Fibroblast of lung (primary cell): Measurements from ENCODE around the gene VCAM1. TPM values are rescaled to one million over a fixed set of nuclear protein-coding genes. Genes with fewer than 3 reads are reported as not detected.
A peak's percentile ranks its signal among the peaks of the same experiment; 100 is the strongest.

ENCODE experiments used
- DNase-seq, 2 donors: peaks; one replicate each; pipeline versions ENCODE4 v3.0.0 to v3.0.0-alpha.2; 2010; ENCODE audit warnings: low read depth in 2 of 2
- H2AFZ ChIP-seq: 2 replicates; pipeline ENCODE4 v1.5.1; 2012; ENCODE audit warnings: low read length, control low read depth, inconsistent platforms
- H3K27ac ChIP-seq: 2 replicates; pipeline ENCODE4 v1.5.1; 2011; ENCODE audit warnings: low read length, control low read depth; ENCODE audit not compliant: insufficient read depth
- H3K27me3 ChIP-seq: 2 replicates; pipeline ENCODE4 v1.5.1; 2011; ENCODE audit warnings: mild to moderate bottlenecking, low read length; ENCODE audit not compliant: control insufficient read depth, insufficient read depth
- H3K36me3 ChIP-seq: 2 replicates; pipeline ENCODE4 v1.5.1; 2011; ENCODE audit warnings: low read length; ENCODE audit not compliant: control insufficient read depth, insufficient read depth
- H3K4me1 ChIP-seq: 2 replicates; pipeline ENCODE4 v1.5.1; 2011; ENCODE audit warnings: low read length; ENCODE audit not compliant: control insufficient read depth, insufficient read depth; ENCODE audit errors: extremely low read depth
- H3K4me2 ChIP-seq: 2 replicates; pipeline ENCODE4 v1.5.1; 2011; ENCODE audit warnings: low read length, control low read depth; ENCODE audit not compliant: insufficient read depth; ENCODE audit errors: extremely low read depth
- H3K4me3 ChIP-seq, 4 experiments: fragments of 200-600 bp in 1 of 4; sonication (generic) in 1 of 4; replicated peaks in 1 of 4; 2 replicates each; pipeline ENCODE4 v1.5.1; 2011 to 2016; ENCODE audit warnings: low read length in 4 of 4, low read depth in 3 of 4, mild to moderate bottlenecking in 3 of 4, control low read depth in 2 of 4, inconsistent platforms in 1 of 4, mixed read lengths in 1 of 4; ENCODE audit not compliant: insufficient read depth in 1 of 4; ENCODE audit errors: control extremely low read depth in 1 of 4
- H3K79me2 ChIP-seq: 2 replicates; pipeline ENCODE4 v1.5.1; 2012; ENCODE audit warnings: mild to moderate bottlenecking, low read length, inconsistent platforms; ENCODE audit not compliant: control insufficient read depth, insufficient read depth
- H3K9ac ChIP-seq: 2 replicates; pipeline ENCODE4 v1.5.1; 2011; ENCODE audit warnings: mild to moderate bottlenecking, low read length, control low read depth; ENCODE audit not compliant: insufficient read depth
- H3K9me3 ChIP-seq: 2 replicates; pipeline ENCODE4 v1.5.1; 2012; ENCODE audit warnings: low read depth, low read length; ENCODE audit not compliant: control insufficient read depth, insufficient read depth
- H4K20me1 ChIP-seq: 2 replicates; pipeline ENCODE4 v1.5.1; 2011; ENCODE audit warnings: low read length; ENCODE audit not compliant: control insufficient read depth, insufficient read depth; ENCODE audit errors: extremely low read depth
- EZH2 ChIP-seq: IDR thresholded peaks from 2 replicates; pipeline ENCODE4 v1.5.1; 2012; ENCODE audit warnings: low read length, control low read depth, mild to moderate bottlenecking; ENCODE audit errors: missing control alignments
- polyA minus RNA-seq: library from RNA; depleted of rRNA, polyadenylated mRNA; stranded (reverse); fragments of >200 nt; gene quantifications from 2 replicates; pipeline ENCODE4 v1.2.3, GENCODE V29; 2011; ENCODE audit warnings: low replicate concordance
- polyA plus RNA-seq, 2 donors: library from polyadenylated mRNA; depleted of rRNA in 1 of 2; stranded (reverse) in 1 of 2; unstranded in 1 of 2; fragments of >200 nt; gene quantifications; 2 replicates each; pipeline ENCODE4 v1.2.1, GENCODE V29; 2011 to 2012; ENCODE audit warnings: missing spikeins in 1 of 2
- total RNA-seq: library from RNA; depleted of rRNA; stranded (reverse); fragments of >200 nt; gene quantifications from 2 replicates; pipeline ENCODE4 v1.2.1, GENCODE V29; 2014
- TF ChIP-seq, protein P1 (sequence below), 2 donors: IDR thresholded peaks in 1 of 2; conservative IDR thresholded peaks in 1 of 2; 1 replicate in 1 of 2; 2 replicates in 1 of 2; pipeline ENCODE4 v1.5.1; 2011 to 2012; ENCODE audit warnings: low read length in 2 of 2, control low read depth in 1 of 2, inconsistent platforms in 1 of 2, low read depth in 1 of 2, mild to moderate bottlenecking in 1 of 2

VCAM1 gene, protein sequence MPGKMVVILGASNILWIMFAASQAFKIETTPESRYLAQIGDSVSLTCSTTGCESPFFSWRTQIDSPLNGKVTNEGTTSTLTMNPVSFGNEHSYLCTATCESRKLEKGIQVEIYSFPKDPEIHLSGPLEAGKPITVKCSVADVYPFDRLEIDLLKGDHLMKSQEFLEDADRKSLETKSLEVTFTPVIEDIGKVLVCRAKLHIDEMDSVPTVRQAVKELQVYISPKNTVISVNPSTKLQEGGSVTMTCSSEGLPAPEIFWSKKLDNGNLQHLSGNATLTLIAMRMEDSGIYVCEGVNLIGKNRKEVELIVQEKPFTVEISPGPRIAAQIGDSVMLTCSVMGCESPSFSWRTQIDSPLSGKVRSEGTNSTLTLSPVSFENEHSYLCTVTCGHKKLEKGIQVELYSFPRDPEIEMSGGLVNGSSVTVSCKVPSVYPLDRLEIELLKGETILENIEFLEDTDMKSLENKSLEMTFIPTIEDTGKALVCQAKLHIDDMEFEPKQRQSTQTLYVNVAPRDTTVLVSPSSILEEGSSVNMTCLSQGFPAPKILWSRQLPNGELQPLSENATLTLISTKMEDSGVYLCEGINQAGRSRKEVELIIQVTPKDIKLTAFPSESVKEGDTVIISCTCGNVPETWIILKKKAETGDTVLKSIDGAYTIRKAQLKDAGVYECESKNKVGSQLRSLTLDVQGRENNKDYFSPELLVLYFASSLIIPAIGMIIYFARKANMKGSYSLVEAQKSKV
- total RNA-seq, result 14.9 and 21.8 TPM in 2 replicates
- 0.92 and 12.3 TPM in 2 replicates for polyA plus RNA-seq
- 0.45 and 9.6 TPM in 2 replicates for polyA plus RNA-seq (2012)
- 2.3 TPM in 1 of 2 replicates, not detected in the other for polyA minus RNA-seq

DNA sequence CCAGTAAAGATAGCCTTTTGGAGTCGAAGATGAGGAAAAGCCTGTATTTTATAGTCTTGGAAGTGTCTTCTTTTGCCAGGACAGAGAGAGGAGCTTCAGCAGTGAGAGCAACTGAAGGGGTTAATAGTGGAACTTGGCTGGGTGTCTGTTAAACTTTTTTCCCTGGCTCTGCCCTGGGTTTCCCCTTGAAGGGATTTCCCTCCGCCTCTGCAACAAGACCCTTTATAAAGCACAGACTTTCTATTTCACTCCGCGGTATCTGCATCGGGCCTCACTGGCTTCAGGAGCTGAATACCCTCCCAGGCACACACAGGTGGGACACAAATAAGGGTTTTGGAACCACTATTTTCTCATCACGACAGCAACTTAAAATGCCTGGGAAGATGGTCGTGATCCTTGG is at the start of gene VCAM1:
Gene VCAM1, plus strand, starts transcription at position 253 of the 400 bp plus-strand sequence. Its CDS starts 119 bp downstream, at position 372.
- Histone ChIP-seq H2AFZ (no peak within 1 kb of the TSS), H3K9me3 (no peaks in the 10 kb centered on the region), H3K27ac (no peak within 1 kb of the TSS), H3K4me2 (peak within 1 kb of the TSS; percentile 13), H4K20me1 (no peaks in the 10 kb centered on the region), H3K4me1 (peaks cover 2% of the 10 kb centered on the region), H3K4me3 (peak within 1 kb of the TSS in 1 of 4 experiments; percentile 57), H3K36me3 (no peaks in the 10 kb centered on the region), H3K27me3 (no peaks in the 10 kb centered on the region), H3K79me2 (no peaks in the 10 kb centered on the region), H3K9ac (no peak within 1 kb of the TSS)
- no peak for DNase-seq
- no peak for TF ChIP-seq EZH2
- TF ChIP-seq, protein P1, sequence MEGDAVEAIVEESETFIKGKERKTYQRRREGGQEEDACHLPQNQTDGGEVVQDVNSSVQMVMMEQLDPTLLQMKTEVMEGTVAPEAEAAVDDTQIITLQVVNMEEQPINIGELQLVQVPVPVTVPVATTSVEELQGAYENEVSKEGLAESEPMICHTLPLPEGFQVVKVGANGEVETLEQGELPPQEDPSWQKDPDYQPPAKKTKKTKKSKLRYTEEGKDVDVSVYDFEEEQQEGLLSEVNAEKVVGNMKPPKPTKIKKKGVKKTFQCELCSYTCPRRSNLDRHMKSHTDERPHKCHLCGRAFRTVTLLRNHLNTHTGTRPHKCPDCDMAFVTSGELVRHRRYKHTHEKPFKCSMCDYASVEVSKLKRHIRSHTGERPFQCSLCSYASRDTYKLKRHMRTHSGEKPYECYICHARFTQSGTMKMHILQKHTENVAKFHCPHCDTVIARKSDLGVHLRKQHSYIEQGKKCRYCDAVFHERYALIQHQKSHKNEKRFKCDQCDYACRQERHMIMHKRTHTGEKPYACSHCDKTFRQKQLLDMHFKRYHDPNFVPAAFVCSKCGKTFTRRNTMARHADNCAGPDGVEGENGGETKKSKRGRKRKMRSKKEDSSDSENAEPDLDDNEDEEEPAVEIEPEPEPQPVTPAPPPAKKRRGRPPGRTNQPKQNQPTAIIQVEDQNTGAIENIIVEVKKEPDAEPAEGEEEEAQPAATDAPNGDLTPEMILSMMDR (conservative IDR thresholded peaks at IDR 0.05 in 1 of 2, IDR thresholded peaks at IDR 0.05 in 1 of 2; ENCODE audit: low read depth in 1 of 2, low read length in 2 of 2), result no peak

DNA sequence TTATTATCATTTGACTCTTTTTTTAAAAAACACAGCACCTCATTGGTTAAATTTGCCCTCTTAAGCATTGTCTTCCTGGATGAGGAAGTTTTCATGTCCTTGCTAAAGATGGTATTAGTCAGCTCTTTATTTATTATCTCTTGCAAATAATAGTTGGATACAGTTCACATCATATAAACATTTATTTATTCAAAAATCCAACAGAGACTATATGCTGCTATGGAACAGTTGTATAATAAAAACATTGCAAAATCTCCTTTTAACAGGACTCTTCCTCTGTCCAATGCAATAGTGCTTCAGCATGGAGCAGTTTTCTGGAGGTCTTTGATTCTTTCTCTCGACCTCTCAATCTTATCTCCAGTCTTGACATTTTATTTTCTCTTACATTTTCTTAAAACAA is 49.5 kb upstream of the VCAM1 start:
- Histone ChIP-seq H3K4me2 (no peak overlapping the region), H3K27me3 (no peaks in the 10 kb centered on the region), H3K79me2 (no peaks in the 10 kb centered on the region), H2AFZ (no peak overlapping the region), H3K4me1 (no peaks in the 10 kb centered on the region), H4K20me1 (no peaks in the 10 kb centered on the region), H3K9me3 (no peaks in the 10 kb centered on the region), H3K4me3 (no peak overlapping the region), H3K9ac (no peak overlapping the region), H3K36me3 (no peaks in the 10 kb centered on the region), H3K27ac (no peak overlapping the region)
- peak in 1 of 2 donors; percentile 47 for DNase-seq
- no peak for TF ChIP-seq EZH2
- TF ChIP-seq, protein P1 (conservative IDR thresholded peaks at IDR 0.05 in 1 of 2, IDR thresholded peaks at IDR 0.05 in 1 of 2; ENCODE audit: low read depth in 1 of 2, low read length in 2 of 2), result no peak

DNA sequence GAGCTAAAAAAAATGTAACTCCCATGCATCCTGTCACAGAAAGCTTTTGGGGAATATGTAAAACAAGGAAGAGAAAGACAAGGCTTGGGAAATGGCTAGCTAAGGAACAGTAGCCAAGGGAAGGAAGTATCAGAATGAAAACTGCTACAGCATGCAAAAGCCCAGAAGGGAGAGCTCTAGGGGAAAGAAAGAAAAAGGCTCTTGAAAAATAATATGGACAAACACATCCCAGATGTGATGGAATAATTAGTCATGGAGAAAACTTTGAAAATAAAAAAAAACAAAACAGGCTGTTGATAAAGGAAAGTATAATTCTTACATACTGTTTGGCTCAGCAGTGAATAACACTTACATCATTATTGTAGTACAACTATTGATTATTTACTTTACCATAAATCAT is 47.9 kb upstream of the VCAM1 start:
- Histone ChIP-seq H3K9ac (no peak overlapping the region), H3K4me2 (no peak overlapping the region), H3K4me1 (no peaks in the 10 kb centered on the region), H3K27me3 (no peaks in the 10 kb centered on the region), H3K36me3 (no peaks in the 10 kb centered on the region), H3K9me3 (no peaks in the 10 kb centered on the region), H2AFZ (no peak overlapping the region), H3K4me3 (no peak overlapping the region), H3K79me2 (no peaks in the 10 kb centered on the region), H4K20me1 (no peaks in the 10 kb centered on the region), H3K27ac (no peak overlapping the region)
- DNase-seq, result peak in 1 of 2 donors; percentile 62
- TF ChIP-seq, protein P1 (conservative IDR thresholded peaks at IDR 0.05 in 1 of 2, IDR thresholded peaks at IDR 0.05 in 1 of 2; ENCODE audit: low read depth in 1 of 2, low read length in 2 of 2), result peak; percentile 26 to 28
- TF ChIP-seq EZH2, result no peak
